Loucy (cell line): ENCODE data around the gene ZNF101.
"Not testable (repeated sequence)": the region's sequence is repeated elsewhere in the genome, so short reads cannot be mapped to it uniquely, and the experiment has no call there.

ENCODE experiments used
- H2AFZ ChIP-seq: fragments of 200-600 bp; sonication (generic); 2 replicates; pipeline ENCODE4 v1.6.0; 2016; ENCODE audit warnings: antibody characterized with exemption, mild to moderate bottlenecking, low read length, moderate library complexity
- H3F3A ChIP-seq: fragments of 200-600 bp; 2 replicates; pipeline ENCODE4 v1.6.0; 2016; ENCODE audit warnings: antibody characterized with exemption, low read depth, mild to moderate bottlenecking
- H3K27me3 ChIP-seq: fragments of 200-600 bp; sonication (generic); 2 replicates; pipeline ENCODE4 v1.6.1; 2014; ENCODE audit warnings: low read length, mild to moderate bottlenecking; ENCODE audit not compliant: insufficient read depth, poor library complexity, severe bottlenecking
- H3K36me3 ChIP-seq: fragments of 200-600 bp; sonication (generic); 2 replicates; pipeline ENCODE4 v1.6.1; 2016; ENCODE audit warnings: low read length; ENCODE audit not compliant: insufficient read depth
- H3K4me1 ChIP-seq: fragments of 200-600 bp; sonication (generic); 2 replicates; pipeline ENCODE4 v1.5.1; 2014; ENCODE audit warnings: low read length, mild to moderate bottlenecking; ENCODE audit not compliant: insufficient read depth, poor library complexity, severe bottlenecking
- H3K4me2 ChIP-seq: fragments of 200-600 bp; sonication (generic); 2 replicates; pipeline ENCODE4 v1.6.0; 2014; ENCODE audit warnings: antibody characterized with exemption, low read length, low read depth, mild to moderate bottlenecking; ENCODE audit not compliant: poor library complexity, severe bottlenecking
- H3K4me3 ChIP-seq: fragments of 200-600 bp; sonication (generic); 2 replicates; pipeline ENCODE4 v1.5.1; 2014; ENCODE audit warnings: low read length, mild to moderate bottlenecking, mixed read lengths; ENCODE audit not compliant: poor library complexity, severe bottlenecking
- H3K79me2 ChIP-seq: fragments of 200-600 bp; sonication (generic); 2 replicates; pipeline ENCODE4 v1.6.1; 2014; ENCODE audit warnings: low read length; ENCODE audit not compliant: insufficient read depth
- H3K9ac ChIP-seq: fragments of 200-600 bp; sonication (generic); 2 replicates; pipeline ENCODE4 v1.6.0; 2014; ENCODE audit warnings: mild to moderate bottlenecking, low read depth, low read length, moderate library complexity; ENCODE audit not compliant: poor library complexity, severe bottlenecking
- H3K9me2 ChIP-seq: fragments of 200-600 bp; sonication (generic); replicated peaks from 2 replicates; pipeline ENCODE4 v1.6.1; 2016; ENCODE audit warnings: low read depth, low read length, mixed read lengths
- H3K9me3 ChIP-seq: fragments of 200-600 bp; sonication (generic); 2 replicates; pipeline ENCODE4 v1.6.1; 2014; ENCODE audit warnings: mild to moderate bottlenecking, antibody characterized with exemption, low read length, low read depth; ENCODE audit not compliant: insufficient read depth
- H4K20me1 ChIP-seq: fragments of 200-600 bp; sonication (generic); 2 replicates; pipeline ENCODE4 v1.6.0; 2014; ENCODE audit warnings: antibody characterized with exemption, low read length, mild to moderate bottlenecking; ENCODE audit not compliant: insufficient read depth, poor library complexity, severe bottlenecking
- EZH2phosphoT487 ChIP-seq: fragments of 200-600 bp; IDR thresholded peaks from 2 replicates; pipeline ENCODE4 v1.6.1; 2018; ENCODE audit warnings: antibody characterized with exemption, mild to moderate bottlenecking, moderate library complexity, borderline replicate concordance
- TF ChIP-seq, protein P1 (sequence below): fragments of 200-600 bp; sonication (generic); conservative IDR thresholded peaks from 2 replicates; pipeline ENCODE4 v1.5.1; 2014; ENCODE audit warnings: mild to moderate bottlenecking, antibody characterized with exemption, low read length

ZNF101 gene

GRCh38 chr19:19663256-19664120 lies 5.2 kb upstream of the ZNF101 start, which contains the start of gene ATP13A1:
ATP13A1 (minus strand) TSS chr19:19663676; CDS start chr19:19663666, 10 bp downstream.
- H3K9me2 ChIP-seq: no peaks in the 10 kb centered on the region
- peaks cover 12% of the 10 kb centered on the region; the same call in 1 of the 2 replicates for H3K36me3 ChIP-seq
- H3K4me3 ChIP-seq: peak within 1 kb of the TSS; percentile 100
- TF ChIP-seq, protein P1, sequence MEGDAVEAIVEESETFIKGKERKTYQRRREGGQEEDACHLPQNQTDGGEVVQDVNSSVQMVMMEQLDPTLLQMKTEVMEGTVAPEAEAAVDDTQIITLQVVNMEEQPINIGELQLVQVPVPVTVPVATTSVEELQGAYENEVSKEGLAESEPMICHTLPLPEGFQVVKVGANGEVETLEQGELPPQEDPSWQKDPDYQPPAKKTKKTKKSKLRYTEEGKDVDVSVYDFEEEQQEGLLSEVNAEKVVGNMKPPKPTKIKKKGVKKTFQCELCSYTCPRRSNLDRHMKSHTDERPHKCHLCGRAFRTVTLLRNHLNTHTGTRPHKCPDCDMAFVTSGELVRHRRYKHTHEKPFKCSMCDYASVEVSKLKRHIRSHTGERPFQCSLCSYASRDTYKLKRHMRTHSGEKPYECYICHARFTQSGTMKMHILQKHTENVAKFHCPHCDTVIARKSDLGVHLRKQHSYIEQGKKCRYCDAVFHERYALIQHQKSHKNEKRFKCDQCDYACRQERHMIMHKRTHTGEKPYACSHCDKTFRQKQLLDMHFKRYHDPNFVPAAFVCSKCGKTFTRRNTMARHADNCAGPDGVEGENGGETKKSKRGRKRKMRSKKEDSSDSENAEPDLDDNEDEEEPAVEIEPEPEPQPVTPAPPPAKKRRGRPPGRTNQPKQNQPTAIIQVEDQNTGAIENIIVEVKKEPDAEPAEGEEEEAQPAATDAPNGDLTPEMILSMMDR: no peak; the same call in 1 of the 2 replicates
- no peak for TF ChIP-seq EZH2phosphoT487
- peak within 1 kb of the TSS; percentile 85 for H2AFZ ChIP-seq
- peaks cover 21% of the 10 kb centered on the region for H3K4me1 ChIP-seq
- H3K9ac ChIP-seq: peak within 1 kb of the TSS; percentile 91
- H3K9me3 ChIP-seq: no peaks in the 10 kb centered on the region
- H3F3A ChIP-seq: 0 out of 2 replicates have a peak, but pooled peaks cover 3% of the 10 kb centered on the region
- peaks cover 23% of the 10 kb centered on the region for H4K20me1 ChIP-seq
- H3K4me2 ChIP-seq: peak within 1 kb of the TSS; percentile 99
- peaks cover 35% of the 10 kb centered on the region for H3K79me2 ChIP-seq
- H3K27me3 ChIP-seq: no peaks in the 10 kb centered on the region

GRCh38 chr19:19665420-19665948 lies 3.2 kb upstream of the ZNF101 start:
- H2AFZ ChIP-seq, H3K9ac ChIP-seq, H3K27me3 ChIP-seq, H3K4me2 ChIP-seq, H3K9me3 ChIP-seq, H3K9me2 ChIP-seq, H3F3A ChIP-seq, H3K36me3 ChIP-seq, H3K4me3 ChIP-seq: not testable (repeated sequence)
- Histone ChIP-seq H3K4me1 (peaks cover 27% of the 10 kb centered on the region), H3K79me2 (peaks cover 45% of the 10 kb centered on the region), H4K20me1 (peaks cover 30% of the 10 kb centered on the region)

DNA sequence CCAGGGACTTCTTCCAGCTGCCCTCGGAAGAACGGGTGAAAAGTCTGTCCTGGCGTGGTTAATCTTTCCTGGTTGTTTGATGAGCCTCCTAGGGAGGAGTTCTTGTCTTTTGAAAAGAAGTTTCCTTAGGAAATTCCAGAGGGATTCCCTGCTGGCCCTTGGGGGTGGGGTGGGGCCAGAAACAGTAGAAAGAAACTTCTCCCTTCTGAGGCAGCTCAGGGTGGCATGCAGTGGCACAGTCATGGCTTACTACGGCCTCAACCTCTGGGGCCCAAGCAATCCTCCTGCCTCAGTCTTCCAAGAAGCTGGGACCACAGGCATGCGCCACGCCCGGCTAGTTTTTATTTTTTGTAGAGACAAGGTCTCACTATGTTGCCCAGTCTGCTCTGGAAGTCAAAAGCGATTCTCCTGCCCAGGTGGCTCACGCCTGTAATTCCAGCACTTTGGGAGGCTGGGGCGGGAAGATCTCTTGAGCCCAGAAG lies 1.5 kb downstream of the ZNF101 start:
- H4K20me1 ChIP-seq: peaks cover 7% of the 10 kb centered on the region
- H3K9me3 ChIP-seq: no peaks in the 10 kb centered on the region
- H3K4me2 ChIP-seq: peak overlapping the region; percentile 79
- 0 out of 2 replicates have a peak, but pooled peaks cover 3% of the 10 kb centered on the region for H3F3A ChIP-seq
- peaks cover 12% of the 10 kb centered on the region for H3K4me1 ChIP-seq
- no peaks in the 10 kb centered on the region; the same call in 1 of the 2 replicates for H3K36me3 ChIP-seq
- H3K9me2 ChIP-seq: no peaks in the 10 kb centered on the region
- H3K79me2 ChIP-seq: peaks cover 52% of the 10 kb centered on the region
- H3K27me3 ChIP-seq: no peaks in the 10 kb centered on the region
- H3K4me3 ChIP-seq: peak overlapping the region; percentile 88
- TF ChIP-seq, protein P1: no peak
- TF ChIP-seq EZH2phosphoT487: no peak
- no peak overlapping the region for H2AFZ ChIP-seq
- H3K9ac ChIP-seq: peak overlapping the region; percentile 94
